BLaER1 treated with 17β-estradiol and CSF1 and Interleukin-3, amounts not matched to agents 10 nM and 100 nM (cell line): ENCODE data around the gene ARID1A.
"Not testable (repeated sequence)": the region's sequence is repeated elsewhere in the genome, so short reads cannot be mapped to it uniquely, and the experiment has no call there.

Source experiments
- H3K27ac ChIP-seq, 11 experiments: shearing (Covaris generic); formaldehyde crosslinking; 2 replicates each; pipeline ENCODE4 v1.8.1; 2022
- H3K27me3 ChIP-seq, 11 experiments: shearing (Covaris generic); formaldehyde crosslinking; 2 replicates each; pipeline ENCODE4 v1.8.1; 2022
- H3K36me3 ChIP-seq, 11 experiments: shearing (Covaris generic); formaldehyde crosslinking; 2 replicates each; pipeline ENCODE4 v1.8.1; 2022
- H3K4me1 ChIP-seq, 10 experiments: shearing (Covaris generic); formaldehyde crosslinking; 2 replicates each; pipeline ENCODE4 v1.8.1; 2022
- H3K4me2 ChIP-seq, 11 experiments: shearing (Covaris generic); formaldehyde crosslinking; 2 replicates each; pipeline ENCODE4 v1.8.1; 2022
- H3K4me3 ChIP-seq, 10 experiments: shearing (Covaris generic); formaldehyde crosslinking; 2 replicates each; pipeline ENCODE4 v1.8.1; 2022
- H3K9ac ChIP-seq, 11 experiments: shearing (Covaris generic); formaldehyde crosslinking; 2 replicates each; pipeline ENCODE4 v1.8.1; 2022
- H3K9me3 ChIP-seq, 11 experiments: shearing (Covaris generic); formaldehyde crosslinking; replicated peaks in 1 of 11; 2 replicates each; pipeline ENCODE4 v1.8.1; 2022
- H4K20me1 ChIP-seq, 11 experiments: shearing (Covaris generic); formaldehyde crosslinking; 2 replicates each; pipeline ENCODE4 v1.8.1; 2022
- Cebpa-rat ChIP-seq, 11 experiments: shearing (Covaris generic); IDR thresholded peaks; 2 replicates each; pipeline ENCODE4 v1.8.1; 2022

ARID1A gene

GRCh38 chr1:26703478-26703877 is 7.7 kb downstream of the ARID1A start:
- H3K27ac ChIP-seq, result no peak overlapping the region
- no peaks in the 10 kb centered on the region for H3K27me3 ChIP-seq
- no peaks in the 10 kb centered on the region for H3K9me3 ChIP-seq
- peaks cover 3 to 77% (median 58%) of the 10 kb centered on the region in 11 experiments; a peak in 21 of 22 replicates for H3K36me3 ChIP-seq
- no peak overlapping the region for H3K4me3 ChIP-seq
- TF ChIP-seq Cebpa-rat (IDR thresholded peaks at IDR 0.05), result no peak
- H3K4me1 ChIP-seq, result peaks cover 91 to 100% (median 97%) of the 10 kb centered on the region in 10 experiments
- H4K20me1 ChIP-seq, result peaks cover 100% of the 10 kb centered on the region in 11 experiments
- H3K4me2 ChIP-seq, result peak overlapping the region; percentile 68 to 95 (median 89); a peak in 21 of 22 replicates
- H3K9ac ChIP-seq, result no peak overlapping the region

- TF ChIP-seq Cebpa-rat (IDR thresholded peaks at IDR 0.05), result no peak
- Histone ChIP-seq H3K4me2 (peak overlapping the region; percentile 68 to 95 (median 89)), H3K4me1 (peaks cover 84 to 92% (median 86%) of the 10 kb centered on the region in 10 experiments), H4K20me1 (peaks cover 100% of the 10 kb centered on the region in 11 experiments), H3K27ac (no peak overlapping the region), H3K9ac (no peak overlapping the region), H3K9me3 (no peaks in the 10 kb centered on the region), H3K4me3 (no peak overlapping the region), H3K27me3 (no peaks in the 10 kb centered on the region), H3K36me3 (peaks cover 14 to 88% (median 69%) of the 10 kb centered on the region in 11 experiments)
Measured at GRCh38 chr1:26704629-26705028, 8.8 kb downstream of the ARID1A start.

- not testable (repeated sequence) for H3K4me3 ChIP-seq, H3K9ac ChIP-seq, H3K27ac ChIP-seq, H3K9me3 ChIP-seq, H3K27me3 ChIP-seq
- Histone ChIP-seq H3K4me2 (peak overlapping the region; percentile 68 to 95 (median 89)), H3K36me3 (peaks cover 16 to 90% (median 69%) of the 10 kb centered on the region in 11 experiments), H3K4me1 (peaks cover 78 to 86% (median 80%) of the 10 kb centered on the region in 10 experiments), H4K20me1 (peaks cover 99 to 100% (median 100%) of the 10 kb centered on the region in 11 experiments)
Measured at GRCh38 chr1:26705227-26705626, 9.4 kb downstream of the ARID1A start.

GRCh38 chr1:26705788-26706311 is 10.0 kb downstream of the ARID1A start:
- Histone ChIP-seq H3K27ac (peak overlapping the region in 8 of 11 experiments; percentile 13 to 55 (median 39); a peak in 14 of 22 replicates), H3K36me3 (peaks cover 21 to 90% (median 69%) of the 10 kb centered on the region in 11 experiments), H3K27me3 (no peaks in the 10 kb centered on the region), H3K9ac (peak overlapping the region in 6 of 11 experiments; percentile 5 to 43 (median 30); a peak in 9 of 22 replicates), H3K4me1 (peaks cover 72 to 79% (median 74%) of the 10 kb centered on the region in 10 experiments), H3K9me3 (no peaks in the 10 kb centered on the region), H3K4me3 (no peak overlapping the region), H3K4me2 (peak overlapping the region; percentile 68 to 95 (median 89)), H4K20me1 (peaks cover 99 to 100% (median 100%) of the 10 kb centered on the region in 11 experiments)
- no peak for TF ChIP-seq Cebpa-rat (IDR thresholded peaks at IDR 0.05)

- peak overlapping the region in 6 of 11 experiments; percentile 5 to 43 (median 30); a peak in 11 of 22 replicates for H3K9ac ChIP-seq
Measured at GRCh38 chr1:26706315-26706714, 10.5 kb downstream of the ARID1A start.

GRCh38 chr1:26710811-26711210 is 15.0 kb downstream of the ARID1A start:
- Histone ChIP-seq H4K20me1 (peaks cover 99 to 100% (median 100%) of the 10 kb centered on the region in 11 experiments), H3K9me3 (no peaks in the 10 kb centered on the region), H3K27ac (no peak overlapping the region), H3K9ac (no peak overlapping the region), H3K4me1 (peaks cover 50 to 76% (median 61%) of the 10 kb centered on the region in 10 experiments), H3K27me3 (no peaks in the 10 kb centered on the region), H3K36me3 (peaks cover 39 to 97% (median 80%) of the 10 kb centered on the region in 11 experiments), H3K4me2 (no peak overlapping the region), H3K4me3 (no peak overlapping the region)
- no peak for TF ChIP-seq Cebpa-rat (IDR thresholded peaks at IDR 0.05)

More at GRCh38 chr1:26706315-26706714, 10.5 kb downstream of the ARID1A start:
- Histone ChIP-seq H3K4me1 (peaks cover 67 to 76% (median 70%) of the 10 kb centered on the region in 10 experiments), H3K4me3 (no peak overlapping the region; a peak in 1 of 20 replicates), H3K27ac (peak overlapping the region in 8 of 11 experiments; percentile 13 to 55 (median 39); a peak in 15 of 22 replicates), H3K27me3 (no peaks in the 10 kb centered on the region), H3K4me2 (peak overlapping the region; percentile 68 to 95 (median 89)), H4K20me1 (peaks cover 99 to 100% (median 100%) of the 10 kb centered on the region in 11 experiments), H3K36me3 (peaks cover 25 to 90% (median 69%) of the 10 kb centered on the region in 11 experiments), H3K9me3 (no peaks in the 10 kb centered on the region)
- TF ChIP-seq Cebpa-rat (IDR thresholded peaks at IDR 0.05), result no peak

GRCh38 chr1:26711777-26712176 is 16.0 kb downstream of the ARID1A start:
- Histone ChIP-seq H3K4me3 (no peak overlapping the region), H3K9ac (no peak overlapping the region), H3K4me1 (peaks cover 48 to 76% (median 60%) of the 10 kb centered on the region in 10 experiments), H3K36me3 (peaks cover 39 to 100% (median 90%) of the 10 kb centered on the region in 11 experiments), H3K27me3 (no peaks in the 10 kb centered on the region), H3K27ac (no peak overlapping the region), H3K4me2 (peak overlapping the region in 5 of 11 experiments; percentile 4 to 22 (median 7); a peak in 4 of 22 replicates), H3K9me3 (no peaks in the 10 kb centered on the region), H4K20me1 (peaks cover 99 to 100% (median 100%) of the 10 kb centered on the region in 11 experiments)
- no peak for TF ChIP-seq Cebpa-rat (IDR thresholded peaks at IDR 0.05)

- no peak for TF ChIP-seq Cebpa-rat (IDR thresholded peaks at IDR 0.05)
- peaks cover 100% of the 10 kb centered on the region in 11 experiments for H4K20me1 ChIP-seq
- no peaks in the 10 kb centered on the region for H3K27me3 ChIP-seq
- peak overlapping the region in 2 of 11 experiments; percentile 3 to 15; a peak in 1 of 22 replicates for H3K9ac ChIP-seq
- peaks cover 75 to 100% (median 92%) of the 10 kb centered on the region in 10 experiments for H3K4me1 ChIP-seq
- H3K4me2 ChIP-seq, result peak overlapping the region; percentile 1 to 49 (median 21); a peak in 14 of 22 replicates
- H3K36me3 ChIP-seq, result peaks cover 29 to 92% (median 78%) of the 10 kb centered on the region in 11 experiments
- 0 out of 22 replicates have a peak overlapping the region, but pooled peaks of 1 of the 11 experiments have one; percentile 15 for H3K27ac ChIP-seq
- no peaks in the 10 kb centered on the region for H3K9me3 ChIP-seq
- H3K4me3 ChIP-seq, result no peak overlapping the region
Measured at GRCh38 chr1:26717017-26717491, 21.2 kb downstream of the ARID1A start.

- Histone ChIP-seq H3K9me3 (no peaks in the 10 kb centered on the region), H3K27ac (no peak overlapping the region), H3K4me1 (peaks cover 83 to 100% (median 95%) of the 10 kb centered on the region in 10 experiments)
Measured at GRCh38 chr1:26719205-26719604, 23.4 kb downstream of the ARID1A start.

More at GRCh38 chr1:26719205-26719604, 23.4 kb downstream of the ARID1A start:
- H3K27me3 ChIP-seq, result no peaks in the 10 kb centered on the region
- H3K4me2 ChIP-seq, result peak overlapping the region in 10 of 11 experiments; percentile 3 to 93 (median 60); a peak in 12 of 22 replicates
- H3K9ac ChIP-seq, result peak overlapping the region in 1 of 11 experiments; percentile 26; a peak in 1 of 22 replicates
- H3K4me3 ChIP-seq, result no peak overlapping the region
- TF ChIP-seq Cebpa-rat (IDR thresholded peaks at IDR 0.05), result no peak
- peaks cover 22 to 70% (median 57%) of the 10 kb centered on the region in 11 experiments; a peak in 21 of 22 replicates for H3K36me3 ChIP-seq
- peaks cover 100% of the 10 kb centered on the region in 11 experiments for H4K20me1 ChIP-seq
